Islet precursor cell (in vitro differentiated cells): ENCODE measurements around the gene METTL9.
A peak's percentile ranks its signal among the peaks of the same experiment; 100 is the strongest.
"Not testable (repeated sequence)": the region's sequence is repeated elsewhere in the genome, so short reads cannot be mapped to it uniquely, and the experiment has no call there.

Source experiments
- DNase-seq: peaks from one replicate; pipeline ENCODE4 v3.0.0-alpha.2; 2018

The METTL9 gene

DNA sequence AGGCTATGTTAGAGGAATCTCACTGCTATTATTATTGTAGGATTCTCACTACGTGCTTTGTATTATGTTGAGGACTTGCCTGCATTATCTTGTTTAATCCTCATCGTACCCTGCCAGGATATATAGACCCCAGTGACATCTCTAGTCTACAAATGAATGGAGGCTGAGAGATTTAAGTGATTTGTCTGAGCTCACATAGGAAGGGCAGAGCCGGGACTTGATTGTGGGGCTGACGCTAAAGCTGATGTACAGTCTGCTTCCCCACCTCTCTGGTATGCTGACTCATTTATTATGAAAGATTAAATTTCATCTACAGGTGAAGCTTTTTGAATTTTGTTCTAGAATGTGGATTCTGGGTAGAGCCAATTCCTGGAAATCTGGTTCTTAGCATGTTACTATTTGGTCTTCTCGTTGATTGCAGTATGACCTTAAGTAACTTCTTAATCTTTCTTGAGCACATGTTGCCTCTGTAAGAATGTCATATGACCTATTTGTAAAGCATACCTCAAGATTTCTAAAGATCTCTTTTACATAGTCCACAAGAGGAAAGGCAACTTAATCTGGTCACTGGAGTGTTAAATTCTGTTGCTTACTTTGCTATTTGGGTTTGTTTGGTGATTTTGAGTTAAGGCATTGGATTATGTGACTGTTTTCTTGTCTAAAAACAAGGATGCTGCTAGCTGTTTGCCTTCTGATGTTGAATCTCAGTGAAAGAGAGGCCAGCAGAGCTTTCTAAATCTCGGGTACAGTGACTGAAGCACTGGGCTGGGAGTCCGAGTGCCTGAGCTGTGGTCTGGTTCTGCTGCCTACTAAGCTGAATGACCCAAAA, 12.4 kb downstream of the METTL9 start:
- no peak for DNase-seq

DNA sequence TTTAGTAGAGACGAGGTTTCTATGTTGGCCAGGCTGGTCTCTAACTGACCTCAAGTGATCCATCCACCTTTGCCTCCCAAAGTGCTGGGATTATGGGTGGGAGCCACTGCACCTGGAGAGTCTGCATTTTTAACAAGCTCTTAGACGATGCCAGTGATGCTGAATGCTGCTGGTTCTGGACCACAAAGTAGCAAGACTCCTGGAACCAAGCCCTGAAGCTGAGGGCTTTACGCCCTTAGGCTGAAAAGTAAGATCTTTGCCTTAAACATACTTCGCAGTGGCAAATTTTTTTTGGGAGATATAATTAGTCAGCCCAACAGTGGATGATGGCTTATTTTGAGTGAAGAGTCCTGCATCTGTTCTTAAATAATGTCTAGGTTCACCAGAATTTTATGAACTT, 14.0 kb downstream of the METTL9 start:
- no peak for DNase-seq

DNA sequence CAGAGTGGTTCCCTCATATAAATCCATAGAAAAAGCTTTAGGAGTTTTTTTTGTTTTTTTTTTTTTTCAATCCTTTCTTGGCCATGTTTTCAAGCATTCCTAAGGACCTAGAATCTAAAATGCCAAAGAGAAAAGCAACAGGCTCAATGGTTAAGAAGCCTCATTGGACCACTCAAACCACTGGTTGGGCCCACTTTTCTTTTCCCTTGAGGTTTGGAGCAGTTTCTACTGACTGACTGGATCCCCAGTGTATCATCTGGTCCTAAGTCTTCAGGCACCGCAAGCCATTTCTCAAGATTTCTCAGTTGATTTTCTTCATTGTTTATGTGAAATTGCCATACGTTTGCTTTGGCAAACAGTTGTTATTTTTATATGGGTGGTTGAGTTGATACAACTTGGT, 14.4 kb downstream of the METTL9 start:
- DNase-seq, result no peak

DNA sequence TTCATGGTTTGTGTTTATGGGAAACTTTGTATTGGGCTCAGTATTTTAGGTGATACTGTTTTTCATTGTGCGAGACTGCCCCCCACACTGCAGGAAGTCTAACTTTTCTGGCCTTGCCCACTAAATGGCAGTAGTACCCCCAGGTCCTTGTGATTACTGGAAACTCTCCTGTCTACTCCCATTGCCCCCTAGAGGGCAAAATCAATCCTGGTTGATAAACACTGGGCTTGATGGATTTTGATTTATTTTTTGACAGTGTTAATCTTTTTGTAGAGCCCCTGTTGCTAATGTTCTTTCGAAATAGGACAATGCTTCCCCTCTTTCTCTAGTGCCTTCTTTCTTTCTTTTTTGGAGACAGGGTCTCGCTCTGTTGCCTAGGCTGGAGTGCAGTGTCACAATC, 15.5 kb downstream of the METTL9 start:
- peak; percentile 12 for DNase-seq

DNA sequence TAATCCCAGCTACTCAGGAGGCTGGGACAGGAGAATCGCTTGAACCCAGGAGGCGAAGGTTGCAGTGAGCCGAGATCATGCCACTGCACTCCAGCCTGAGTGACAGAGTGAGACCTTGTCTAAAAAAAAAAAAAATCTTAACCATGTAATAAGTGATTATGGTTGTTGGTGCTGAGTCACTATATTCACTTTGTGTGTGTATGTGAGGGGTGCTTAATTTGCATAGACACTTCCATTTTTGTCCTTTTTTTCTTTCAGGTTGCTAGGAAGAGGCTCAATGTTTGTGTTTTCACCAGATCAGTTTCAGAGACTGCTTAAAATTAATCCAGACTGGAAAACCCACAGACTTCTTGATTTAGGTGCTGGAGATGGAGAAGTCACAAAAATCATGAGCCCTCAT, 18.2 kb downstream of the METTL9 start:
- DNase-seq, result no peak

DNA sequence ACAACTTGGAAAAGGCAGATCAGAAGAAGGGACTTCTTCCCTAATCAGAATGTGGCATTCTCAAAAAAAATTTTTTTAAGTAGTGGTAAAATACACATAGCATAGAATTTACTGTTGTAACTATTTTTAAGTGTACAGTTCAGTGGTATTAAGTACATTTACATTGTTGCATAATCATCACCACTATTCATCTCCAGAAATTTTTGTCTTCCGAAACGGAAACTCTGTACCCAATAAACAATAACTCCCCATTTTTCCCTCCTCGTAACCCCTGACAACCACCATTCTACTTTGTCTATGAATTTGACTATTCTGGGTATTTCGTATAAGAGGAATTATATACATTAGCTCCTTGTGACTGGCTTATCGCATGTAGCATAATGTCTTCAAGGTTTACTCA, 18.9 kb downstream of the METTL9 start:
- DNase-seq, result no peak

DNA sequence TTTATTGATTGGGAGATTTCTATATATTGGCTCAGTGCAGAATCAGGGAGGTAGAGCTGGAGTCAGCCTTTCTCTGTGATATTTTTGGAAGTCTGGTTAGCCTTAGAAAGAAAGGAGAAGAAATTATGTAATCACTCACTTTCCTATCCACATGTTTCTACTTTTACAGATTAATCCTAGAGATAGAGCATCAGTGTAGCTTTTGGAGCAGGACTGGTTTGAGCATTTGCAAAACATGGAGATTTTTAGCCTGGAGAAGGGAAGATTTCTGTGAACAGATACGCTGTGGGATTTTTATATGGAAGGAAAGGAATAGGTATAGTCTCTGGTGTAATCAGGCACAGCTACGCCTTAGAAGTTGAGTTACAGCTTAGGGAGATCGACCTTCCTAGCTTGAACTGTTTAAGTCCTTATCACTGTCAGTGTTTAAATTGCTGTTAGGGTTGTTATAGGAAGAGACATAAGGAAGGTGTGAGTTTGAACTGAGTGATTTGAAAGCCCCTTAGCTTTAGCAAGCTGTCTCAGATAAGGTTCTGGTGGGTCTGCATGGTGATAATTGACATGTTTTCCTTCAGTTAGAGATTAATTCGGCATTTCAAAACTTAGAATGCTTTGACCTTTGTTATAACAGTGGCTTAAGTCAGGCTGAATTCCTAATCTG, 20.5 kb downstream of the METTL9 start:
- DNase-seq, result no peak

DNA sequence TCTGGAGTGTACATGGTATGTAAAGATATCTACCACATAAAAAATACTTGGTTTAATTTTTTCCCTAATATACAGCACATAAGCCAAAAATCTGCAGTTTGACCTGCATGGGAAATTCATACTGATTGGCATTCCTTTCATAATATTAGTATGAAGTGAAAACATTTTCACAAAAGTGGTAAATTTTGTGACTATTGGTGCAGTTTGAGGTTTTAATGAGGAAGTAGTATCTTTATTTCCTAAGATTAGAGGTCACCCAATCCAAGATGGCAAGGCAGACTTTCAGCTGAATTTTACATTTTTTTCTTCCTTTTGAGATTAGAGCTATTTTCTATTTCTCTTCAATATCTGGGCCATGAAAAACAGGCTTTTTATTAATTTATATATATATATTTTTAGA, 21.2 kb downstream of the METTL9 start:
- DNase-seq, result no peak

DNA sequence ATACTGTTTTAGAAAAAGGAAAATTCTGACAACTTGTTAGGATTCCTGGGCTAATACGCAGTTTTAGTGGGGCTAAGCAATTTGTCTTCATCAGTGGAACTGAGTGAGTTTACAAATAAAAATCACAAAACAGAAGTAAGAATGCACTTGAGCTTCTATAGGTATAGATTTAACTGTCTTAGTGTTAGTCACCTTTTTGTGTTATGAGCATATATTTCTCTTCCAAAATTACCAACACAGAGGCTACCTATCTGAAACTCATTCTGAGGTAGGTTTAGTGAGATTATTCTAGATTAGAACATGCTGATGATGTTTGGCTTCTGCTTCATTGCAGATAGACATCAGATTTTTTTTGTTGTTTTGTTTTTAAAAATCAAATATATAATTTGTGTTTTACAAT, 23.2 kb downstream of the METTL9 start:
- DNase-seq, result no peak

DNA sequence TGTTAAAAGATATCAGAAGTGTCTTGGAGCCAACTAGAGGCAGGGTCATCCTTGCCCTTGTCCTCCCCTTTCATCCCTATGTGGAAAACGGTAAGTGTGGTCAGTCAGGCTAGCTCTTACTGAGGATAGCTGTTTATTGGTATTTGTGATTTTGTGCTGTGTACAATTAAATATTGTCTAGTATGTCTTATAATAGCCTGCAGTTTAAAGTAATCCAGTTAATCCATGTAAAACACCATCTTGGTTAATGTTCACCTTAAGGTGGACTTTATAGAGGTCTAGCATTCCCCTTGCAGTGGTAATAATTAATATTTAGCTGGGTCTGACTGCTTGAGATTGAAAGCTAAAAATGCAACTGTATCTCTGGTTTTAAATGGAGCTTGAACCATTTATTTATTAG, 25.6 kb downstream of the METTL9 start:
- no peak for DNase-seq

DNA sequence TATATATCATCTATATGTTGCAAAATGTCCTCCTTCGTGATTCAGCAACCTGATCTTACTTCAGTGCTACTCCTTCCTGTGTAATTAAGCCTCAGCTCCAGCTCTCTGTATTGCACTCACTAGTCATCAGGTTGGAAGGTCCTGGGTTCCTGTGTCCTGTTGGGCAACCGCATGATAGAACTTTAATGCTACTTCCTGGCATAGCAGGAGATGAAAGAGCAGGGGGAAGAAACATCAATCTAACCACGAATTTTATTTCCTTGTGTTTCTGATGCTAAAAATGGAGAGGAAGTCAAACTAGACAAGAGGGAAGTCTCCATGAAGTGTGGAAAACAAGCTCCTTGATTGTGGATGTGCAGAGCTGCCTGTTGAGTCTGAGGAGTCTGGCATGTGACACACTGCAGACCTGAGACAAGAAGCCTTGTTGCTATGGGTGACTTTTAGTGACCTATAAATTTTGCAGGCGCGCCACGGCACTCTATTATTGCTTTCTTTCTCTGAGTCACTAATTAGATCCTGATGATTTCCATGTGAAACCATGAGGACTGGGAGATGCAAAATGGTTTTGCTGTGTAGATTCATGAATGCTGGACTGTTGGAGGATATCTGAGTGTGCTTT, 27.4 kb downstream of the METTL9 start:
- peak; percentile 88 for DNase-seq

DNA sequence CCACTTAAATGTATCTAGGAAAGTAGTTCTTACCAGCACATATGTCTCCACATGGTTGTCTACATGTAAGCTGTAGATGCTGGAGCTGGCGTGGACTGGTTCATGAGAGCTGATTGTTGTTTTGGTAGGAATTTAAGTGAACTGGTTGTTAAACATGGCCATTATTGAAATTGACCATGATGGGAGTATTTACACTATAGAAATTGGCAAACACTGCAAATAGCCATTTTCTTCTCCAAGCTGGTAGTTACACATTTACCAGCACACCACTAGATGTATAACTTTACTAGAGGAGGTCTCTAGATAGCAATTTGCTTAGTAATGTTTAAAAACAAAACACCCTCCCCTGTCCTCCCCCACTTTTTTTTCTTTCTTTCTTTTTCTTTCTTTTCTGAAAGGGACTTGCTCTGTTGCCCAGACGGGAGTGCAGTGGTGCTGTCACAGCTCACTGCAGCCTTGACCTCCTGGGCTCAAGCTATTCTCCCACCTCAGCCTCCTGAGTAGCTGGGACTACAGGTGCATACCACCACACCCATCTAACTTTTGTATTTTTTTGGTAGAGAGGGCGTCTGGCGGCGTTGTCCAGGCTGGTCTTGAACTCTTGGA, 28.8 kb downstream of the METTL9 start:
- no peak for DNase-seq

DNA sequence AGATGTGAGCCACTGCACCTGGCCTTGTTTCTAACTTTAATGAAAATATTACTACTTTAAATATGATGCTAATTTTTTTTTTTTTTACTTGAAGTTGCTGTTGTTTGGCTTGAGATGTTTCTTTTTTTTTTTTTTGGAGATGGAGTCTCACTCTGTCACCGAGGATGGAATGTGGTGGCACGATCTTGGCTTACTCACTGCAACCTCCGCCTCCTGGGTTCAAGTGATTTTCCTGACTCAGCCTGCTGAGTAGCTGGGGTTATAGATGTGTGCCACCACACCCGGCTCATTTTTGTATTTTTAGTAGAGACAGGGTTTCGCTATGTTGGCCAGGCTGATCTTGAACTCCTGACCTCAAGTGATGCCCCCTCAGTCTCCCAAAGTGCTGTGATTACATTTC, 29.4 kb downstream of the METTL9 start:
- no peak for DNase-seq

DNA sequence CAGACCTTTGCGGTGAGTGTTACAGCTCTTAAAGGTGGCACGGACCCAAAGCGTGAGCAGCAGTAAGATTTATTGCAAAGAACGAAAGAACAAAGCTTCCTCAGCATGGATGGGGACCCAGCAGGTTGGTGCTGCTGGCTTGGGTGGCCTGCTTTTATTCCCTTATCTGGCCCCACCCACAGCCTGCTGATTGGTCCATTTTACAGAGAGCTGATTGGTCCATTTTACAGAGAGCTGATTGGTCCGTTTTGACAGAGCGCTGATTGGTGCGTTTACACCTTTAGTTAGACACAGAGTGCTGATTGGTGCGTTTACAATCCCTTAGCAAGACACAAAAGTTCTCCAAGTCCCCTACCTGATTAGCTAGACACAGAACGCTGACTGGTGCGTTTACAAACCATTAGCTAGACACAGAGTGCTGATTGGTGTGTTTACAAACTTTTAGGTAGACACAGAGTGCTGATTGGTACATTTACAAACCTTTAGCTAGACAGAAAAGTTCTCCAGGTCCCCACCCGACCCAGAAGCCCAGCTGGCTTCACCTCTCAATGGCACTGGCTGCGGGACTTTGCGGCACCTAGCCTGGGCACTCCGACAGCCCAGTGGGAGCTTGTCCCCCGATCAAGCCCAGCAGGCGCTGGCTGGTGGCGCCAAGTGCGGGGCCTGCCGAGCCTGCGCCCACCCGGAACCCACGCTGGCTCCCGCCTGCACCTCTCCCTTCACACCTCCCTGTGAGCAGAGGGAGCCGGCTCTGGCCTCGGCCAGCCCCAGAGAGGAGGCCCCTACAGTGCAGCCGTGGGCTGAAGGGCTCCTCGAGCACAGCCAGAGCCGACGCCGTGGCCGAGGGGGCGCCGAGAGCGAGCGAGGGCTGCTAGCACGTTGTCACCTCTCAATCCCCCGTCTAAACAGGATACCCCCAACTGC, 30.5 kb downstream of the METTL9 start:
- DNase-seq, result not testable (repeated sequence)

DNA sequence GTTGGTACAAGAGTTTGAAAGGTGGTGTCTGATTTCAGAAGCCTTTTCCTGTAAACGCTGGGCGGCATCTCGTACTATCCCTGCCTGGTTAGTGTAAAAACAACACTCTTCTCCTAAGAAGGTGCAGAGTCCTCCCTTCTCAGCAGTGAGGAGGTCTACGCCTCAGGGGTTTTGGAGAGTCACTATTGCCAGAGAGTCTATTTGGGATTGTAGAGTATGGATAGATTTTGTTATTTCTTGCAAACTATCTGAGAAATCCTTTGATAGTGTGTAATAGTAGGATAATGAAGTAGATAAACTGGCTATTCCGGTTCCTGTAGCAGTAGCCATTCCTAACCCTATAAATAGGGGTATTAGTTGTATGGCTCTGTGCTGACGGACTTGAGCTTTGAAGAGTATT, 31.5 kb downstream of the METTL9 start:
- not testable (repeated sequence) for DNase-seq

DNA sequence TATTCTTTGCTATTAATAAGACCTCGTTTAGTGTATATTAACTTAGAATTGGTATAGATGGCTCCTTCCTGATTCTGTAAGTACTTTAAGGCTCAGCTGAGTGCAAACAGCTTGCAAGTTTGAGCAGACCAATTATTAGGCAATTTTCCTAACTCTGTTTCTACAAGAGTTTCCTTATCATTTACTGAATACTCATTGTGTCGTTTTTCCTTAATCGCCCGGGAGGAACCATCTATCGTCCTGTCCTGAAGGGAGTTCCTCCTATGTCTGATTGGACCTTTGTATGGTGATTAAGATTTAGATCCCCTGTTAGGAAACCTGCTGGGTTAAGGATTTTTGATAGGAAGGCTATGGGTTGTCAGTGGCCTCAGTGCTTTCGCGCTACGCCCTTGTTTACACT, 32.0 kb downstream of the METTL9 start:
- DNase-seq, result not testable (repeated sequence)

DNA sequence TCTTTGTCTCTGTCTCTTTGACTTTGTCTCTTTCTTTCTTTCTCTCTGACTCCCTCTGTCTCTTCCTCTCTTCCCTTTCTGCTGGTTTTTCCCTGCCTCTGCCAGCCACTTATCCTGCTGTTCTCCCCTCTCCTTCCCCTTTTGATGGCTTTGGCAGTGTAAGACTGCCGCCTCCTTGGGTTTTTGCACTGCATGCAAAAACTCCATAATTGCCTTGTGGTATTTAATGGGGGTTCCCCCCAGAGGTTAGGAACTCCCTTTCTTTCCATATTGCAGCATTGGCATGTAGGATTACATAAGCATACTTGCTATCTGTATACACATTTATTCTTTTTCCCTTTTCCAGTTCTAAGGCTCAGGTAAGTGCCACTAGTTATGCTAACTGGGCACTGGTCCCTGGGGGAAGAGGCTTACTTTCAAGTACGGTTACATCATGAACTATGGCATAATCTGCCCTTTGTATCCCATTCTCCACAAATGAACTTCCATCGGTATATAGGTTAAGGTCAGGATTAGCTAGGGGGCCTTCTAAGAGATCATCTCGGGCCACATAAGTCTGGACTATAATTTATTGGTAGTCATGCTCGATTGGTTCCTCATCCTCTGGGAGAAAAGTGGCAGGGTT, 32.7 kb downstream of the METTL9 start:
- DNase-seq, result not testable (repeated sequence)

DNA sequence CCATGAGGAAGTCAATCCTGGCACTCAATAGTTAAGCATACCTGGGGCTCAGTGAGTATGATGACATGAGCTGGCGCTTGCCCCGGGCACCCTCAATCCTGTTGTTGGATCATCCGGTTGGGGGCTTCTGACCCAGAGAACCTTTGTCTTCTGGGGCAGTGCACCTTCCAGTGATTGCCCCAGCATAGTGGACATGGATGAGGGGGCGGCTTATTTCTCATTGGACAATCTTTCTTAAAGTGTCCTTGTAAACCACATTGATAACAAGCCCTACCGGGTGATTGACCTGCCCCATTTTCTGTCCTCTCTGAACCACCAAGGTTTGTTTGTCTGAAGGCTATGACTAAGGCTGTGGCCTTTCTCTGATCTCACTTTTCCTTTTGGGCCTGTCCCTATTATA, 34.8 kb downstream of the METTL9 start:
- DNase-seq, result no peak

DNA sequence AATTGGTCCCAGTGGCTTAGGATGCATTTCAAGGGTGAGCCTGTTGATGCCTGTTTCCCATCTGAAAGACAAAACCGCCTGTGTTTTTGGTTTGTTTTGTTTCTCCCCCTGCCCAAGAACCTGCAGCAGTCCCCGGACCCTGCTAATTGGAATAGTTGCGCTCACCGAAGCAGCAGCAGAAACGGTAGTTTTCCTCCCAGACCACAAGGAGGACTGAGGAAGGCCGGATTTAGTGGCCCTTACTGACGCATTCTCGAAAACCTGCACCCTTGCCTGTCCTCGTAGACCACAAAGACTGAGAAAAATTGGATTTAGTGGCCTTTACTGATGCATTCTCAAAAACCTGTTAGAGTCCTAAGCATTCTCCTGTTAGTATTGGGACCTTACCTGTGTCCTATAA, 36.3 kb downstream of the METTL9 start:
- DNase-seq, result not testable (repeated sequence)

DNA sequence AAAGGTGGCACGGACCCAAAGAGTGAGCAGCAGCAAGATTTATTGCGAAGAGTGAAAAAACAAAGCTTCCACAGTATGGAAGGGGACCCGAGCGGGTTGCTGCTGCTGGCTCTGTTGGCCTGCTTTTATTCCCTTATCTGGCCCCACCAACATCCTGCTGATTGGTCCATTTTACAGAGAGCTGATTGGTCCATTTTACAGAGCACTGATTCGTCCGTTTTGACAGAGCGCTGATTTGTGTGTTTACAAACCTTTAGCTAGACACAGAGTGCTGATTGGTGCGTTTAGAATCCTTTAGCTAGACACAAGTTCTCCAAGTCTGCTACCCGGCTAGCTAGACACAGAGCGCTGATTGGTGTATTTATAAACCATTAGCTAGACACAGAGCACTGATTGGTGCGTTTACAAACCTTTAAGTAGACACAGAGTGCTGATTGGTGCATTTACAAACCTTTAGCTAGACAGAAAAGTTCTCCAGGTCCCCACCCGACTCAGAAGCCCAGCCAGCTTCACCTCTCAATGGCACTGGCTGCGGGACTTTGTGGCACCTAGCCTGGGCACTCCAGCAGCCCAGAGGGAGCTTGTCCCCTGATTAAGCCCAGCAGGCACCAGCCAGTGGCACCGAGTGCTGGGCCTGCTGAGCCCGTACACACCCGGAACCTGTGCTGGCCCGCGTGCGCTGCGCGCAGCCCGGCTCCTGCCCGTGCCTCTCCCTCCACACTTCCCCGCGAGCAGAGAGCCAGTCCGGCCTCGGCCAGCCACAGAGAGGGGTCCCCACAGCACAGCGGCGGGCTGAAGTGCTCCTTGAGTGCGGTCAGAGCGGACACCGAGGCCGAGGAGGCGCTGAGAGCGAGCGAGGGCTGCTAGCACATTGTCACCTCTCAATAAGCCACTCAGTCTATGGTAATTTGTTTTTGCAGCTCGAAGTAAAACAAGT, 37.9 kb downstream of the METTL9 start:
- no peak for DNase-seq

DNA sequence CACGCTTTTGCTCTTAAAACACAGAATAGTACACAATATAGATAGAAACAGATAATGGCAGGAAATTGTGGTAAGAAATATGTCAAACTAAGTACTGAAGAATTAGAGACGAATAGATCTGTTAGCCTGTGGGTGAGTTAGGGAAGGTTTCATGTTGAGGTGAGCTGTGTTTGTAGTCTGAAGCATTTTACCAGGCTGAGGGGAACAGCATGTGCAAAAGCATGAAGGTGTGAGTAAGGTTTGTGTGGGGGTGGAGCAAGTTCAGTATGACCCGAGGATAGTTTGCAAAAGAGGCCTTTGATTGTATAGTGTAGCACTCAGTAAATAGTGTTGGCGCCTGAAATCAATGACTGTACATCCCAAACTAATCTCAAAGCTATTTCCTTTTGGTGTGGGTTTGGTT, 39.2 kb downstream of the METTL9 start:
- no peak for DNase-seq
